ENCODE results near the gene EIF2B2.
"Not testable (repeated sequence)": the region's sequence is repeated elsewhere in the genome, so short reads cannot be mapped to it uniquely, and the experiment has no call there.

Gene EIF2B2

GRCh38 chr14:74974364-74975058, 28.2 kb upstream of the EIF2B2 start:
- DNase-seq: no peak

- DNase-seq: no peak
Measured at GRCh38 chr14:74975059-74975810, 27.5 kb upstream of the EIF2B2 start.

- DNase-seq: no peak
Measured at GRCh38 chr14:74976264-74977113, 26.2 kb upstream of the EIF2B2 start.

- DNase-seq: no peak
Measured at GRCh38 chr14:74977164-74977900, 25.4 kb upstream of the EIF2B2 start.

GRCh38 chr14:74977901-74978385, 24.8 kb upstream of the EIF2B2 start:
- no peak for DNase-seq

- no peak for DNase-seq
Measured at GRCh38 chr14:74978416-74978947, 24.2 kb upstream of the EIF2B2 start.

- no peak for DNase-seq
Measured at GRCh38 chr14:74979029-74979428, 23.7 kb upstream of the EIF2B2 start.

- DNase-seq: no peak
Measured at GRCh38 chr14:74979442-74980397, 23.0 kb upstream of the EIF2B2 start.

GRCh38 chr14:74980398-74980730, 22.4 kb upstream of the EIF2B2 start:
- no peak for DNase-seq

GRCh38 chr14:74980731-74981461, 21.8 kb upstream of the EIF2B2 start:
- no peak for DNase-seq

- DNase-seq: no peak
Measured at GRCh38 chr14:74981462-74981782, 21.3 kb upstream of the EIF2B2 start.

GRCh38 chr14:74981833-74982232, 20.9 kb upstream of the EIF2B2 start:
- no peak for DNase-seq

GRCh38 chr14:74982661-74983060, 20.1 kb upstream of the EIF2B2 start:
- no peak for DNase-seq

- no peak for DNase-seq
Measured at GRCh38 chr14:74983343-74983742, 19.4 kb upstream of the EIF2B2 start.

GRCh38 chr14:74984236-74985027, 18.3 kb upstream of the EIF2B2 start:
- no peak for DNase-seq

- DNase-seq: no peak
Measured at GRCh38 chr14:74985028-74985310, 17.8 kb upstream of the EIF2B2 start.

GRCh38 chr14:74985806-74986205, 16.9 kb upstream of the EIF2B2 start:
- DNase-seq: no peak

- DNase-seq: no peak
Measured at GRCh38 chr14:74988131-74988530, 14.6 kb upstream of the EIF2B2 start.

GRCh38 chr14:74988993-74989392, 13.7 kb upstream of the EIF2B2 start:
- DNase-seq: no peak

GRCh38 chr14:74994182-74994581, 8.5 kb upstream of the EIF2B2 start:
- DNase-seq: not testable (repeated sequence)

Data from stimulated activated naive CD4-positive, alpha-beta T cell treated with Interleukin-2 at 50 U/mL for 16 hours (primary cell).